ENCODE results near the gene PDE11A. TPM values are rescaled to one million over a fixed set of nuclear protein-coding genes. Genes with fewer than 3 reads are reported as not detected.

Gene PDE11A
- total and polyA plus RNA-seq, 2 of the 13 experiments (the other 11 are each of a cell fraction or from before 2014, with no cell fraction given) = 1.2 to 1.7 TPM

GRCh38 chr2:178112202-178113152 is 39.9 kb upstream of the PDE11A start, which contains the start of gene RBM45 (continued):
- no peak; the same call in 1 of the 2 replicates for TF ChIP-seq EHMT2 (IDR thresholded peaks at IDR 0.05; ENCODE audit: borderline replicate concordance, low read depth, low read length)
- TF ChIP-seq NFAT5 (CRISPR knock-in tag; IDR thresholded peaks at IDR 0.05) = no peak
- TF ChIP-seq ZEB1 (IDR thresholded peaks at IDR 0.05; ENCODE audit: insufficient replicate concordance, low read depth) = peak; percentile 83
- TF ChIP-seq PTBP1 (IDR thresholded peaks at IDR 0.05; ENCODE audit: low read depth, low read length, poor library complexity, severe bottlenecking) = peak; percentile 67
- peak; percentile 56 for TF ChIP-seq IKZF4 (CRISPR knock-in tag; IDR thresholded peaks at IDR 0.05; ENCODE audit: borderline replicate concordance, low read depth, not compliant biosample characterization)
- peak; percentile 82 for TF ChIP-seq ZSCAN25 (CRISPR knock-in tag; IDR thresholded peaks at IDR 0.05)
- 0 out of 2 replicates have a peak, but pooled peaks have one; percentile 57 for TF ChIP-seq ZNF841 (CRISPR knock-in tag; IDR thresholded peaks at IDR 0.05; ENCODE audit: borderline replicate concordance)
- no peak; the same call in 1 of the 2 replicates for TF ChIP-seq CHD2 (IDR thresholded peaks at IDR 0.05; ENCODE audit: low read depth, low read length)
- peak; percentile 69 for TF ChIP-seq ZNF777 (CRISPR knock-in tag; IDR thresholded peaks at IDR 0.05)
- 0 out of 2 replicates have a peak, but pooled peaks have one; percentile 48 for TF ChIP-seq THYN1 (CRISPR knock-in tag; IDR thresholded peaks at IDR 0.05; ENCODE audit: borderline replicate concordance, low read depth)
- no peak for TF ChIP-seq ZNF75D (CRISPR knock-in tag; IDR thresholded peaks at IDR 0.05; ENCODE audit: borderline replicate concordance)
- TF ChIP-seq, protein P1, sequence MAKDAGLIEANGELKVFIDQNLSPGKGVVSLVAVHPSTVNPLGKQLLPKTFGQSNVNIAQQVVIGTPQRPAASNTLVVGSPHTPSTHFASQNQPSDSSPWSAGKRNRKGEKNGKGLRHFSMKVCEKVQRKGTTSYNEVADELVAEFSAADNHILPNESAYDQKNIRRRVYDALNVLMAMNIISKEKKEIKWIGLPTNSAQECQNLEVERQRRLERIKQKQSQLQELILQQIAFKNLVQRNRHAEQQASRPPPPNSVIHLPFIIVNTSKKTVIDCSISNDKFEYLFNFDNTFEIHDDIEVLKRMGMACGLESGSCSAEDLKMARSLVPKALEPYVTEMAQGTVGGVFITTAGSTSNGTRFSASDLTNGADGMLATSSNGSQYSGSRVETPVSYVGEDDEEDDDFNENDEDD (CRISPR knock-in tag; IDR thresholded peaks at IDR 0.05; ENCODE audit: borderline replicate concordance) = peak; percentile 90
- TF ChIP-seq ZC3H13 (CRISPR knock-in tag; IDR thresholded peaks at IDR 0.05) = peak; percentile 88
- no peak for TF ChIP-seq PCBP2 (optimal IDR thresholded peaks at IDR 0.05; ENCODE audit: low read depth, low read length, poor library complexity, severe bottlenecking)
- no peak for TF ChIP-seq GPBP1L1 (CRISPR knock-in tag; IDR thresholded peaks at IDR 0.05)
- TF ChIP-seq FOXJ3 (CRISPR knock-in tag; IDR thresholded peaks at IDR 0.05; ENCODE audit: borderline replicate concordance) = peak; percentile 65; the same call in 1 of the 2 replicates
- TF ChIP-seq ZBTB20 (CRISPR knock-in tag; IDR thresholded peaks at IDR 0.05; ENCODE audit: borderline replicate concordance, low read depth) = peak; percentile 98
- peak; percentile 25; the same call in 1 of the 2 replicates for TF ChIP-seq ZBTB38 (CRISPR knock-in tag; IDR thresholded peaks at IDR 0.05)
- TF ChIP-seq MAFK (conservative IDR thresholded peaks at IDR 0.05 in 1 of 2, IDR thresholded peaks at IDR 0.05 in 1 of 2; ENCODE audit: low read length in 2 of 2) = peak in 1 of 2 experiments; percentile 95; a peak in 2 of 4 replicates
- no peak for TF ChIP-seq STAT5B (CRISPR knock-in tag; IDR thresholded peaks at IDR 0.05)
